ENCODE measurements around the gene DHRS7B.
A peak's percentile ranks its signal among the peaks of the same experiment; 100 is the strongest.

The DHRS7B gene

GRCh38 chr17:21201874-21202273 lies 75.1 kb downstream of the DHRS7B start:
- no peak overlapping the region for H3K4me3 ChIP-seq (ENCODE audit: low read depth, low read length)
- no peak for DNase-seq (ENCODE audit: low read depth)
- TF ChIP-seq, protein P1, sequence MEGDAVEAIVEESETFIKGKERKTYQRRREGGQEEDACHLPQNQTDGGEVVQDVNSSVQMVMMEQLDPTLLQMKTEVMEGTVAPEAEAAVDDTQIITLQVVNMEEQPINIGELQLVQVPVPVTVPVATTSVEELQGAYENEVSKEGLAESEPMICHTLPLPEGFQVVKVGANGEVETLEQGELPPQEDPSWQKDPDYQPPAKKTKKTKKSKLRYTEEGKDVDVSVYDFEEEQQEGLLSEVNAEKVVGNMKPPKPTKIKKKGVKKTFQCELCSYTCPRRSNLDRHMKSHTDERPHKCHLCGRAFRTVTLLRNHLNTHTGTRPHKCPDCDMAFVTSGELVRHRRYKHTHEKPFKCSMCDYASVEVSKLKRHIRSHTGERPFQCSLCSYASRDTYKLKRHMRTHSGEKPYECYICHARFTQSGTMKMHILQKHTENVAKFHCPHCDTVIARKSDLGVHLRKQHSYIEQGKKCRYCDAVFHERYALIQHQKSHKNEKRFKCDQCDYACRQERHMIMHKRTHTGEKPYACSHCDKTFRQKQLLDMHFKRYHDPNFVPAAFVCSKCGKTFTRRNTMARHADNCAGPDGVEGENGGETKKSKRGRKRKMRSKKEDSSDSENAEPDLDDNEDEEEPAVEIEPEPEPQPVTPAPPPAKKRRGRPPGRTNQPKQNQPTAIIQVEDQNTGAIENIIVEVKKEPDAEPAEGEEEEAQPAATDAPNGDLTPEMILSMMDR (IDR thresholded peaks at IDR 0.05; ENCODE audit: control insufficient read depth, extremely low read depth, insufficient read depth) = no peak

GRCh38 chr17:21202512-21202911 lies 75.7 kb downstream of the DHRS7B start:
- no peak overlapping the region for H3K4me3 ChIP-seq (ENCODE audit: low read depth, low read length)
- TF ChIP-seq, protein P1 (IDR thresholded peaks at IDR 0.05; ENCODE audit: control insufficient read depth, extremely low read depth, insufficient read depth) = no peak
- no peak for DNase-seq (ENCODE audit: low read depth)

- TF ChIP-seq, protein P1 (IDR thresholded peaks at IDR 0.05; ENCODE audit: control insufficient read depth, extremely low read depth, insufficient read depth) = no peak
- DNase-seq (ENCODE audit: low read depth) = no peak
- H3K4me3 ChIP-seq (ENCODE audit: low read depth, low read length) = no peak overlapping the region
Observed at GRCh38 chr17:21204935-21205334, 78.2 kb downstream of the DHRS7B start.

- DNase-seq (ENCODE audit: low read depth) = peak; percentile 63
- TF ChIP-seq, protein P1 (IDR thresholded peaks at IDR 0.05; ENCODE audit: control insufficient read depth, extremely low read depth, insufficient read depth) = no peak
- no peak overlapping the region for H3K4me3 ChIP-seq (ENCODE audit: low read depth, low read length)
Observed at GRCh38 chr17:21208352-21208751, 81.6 kb downstream of the DHRS7B start.

DNA sequence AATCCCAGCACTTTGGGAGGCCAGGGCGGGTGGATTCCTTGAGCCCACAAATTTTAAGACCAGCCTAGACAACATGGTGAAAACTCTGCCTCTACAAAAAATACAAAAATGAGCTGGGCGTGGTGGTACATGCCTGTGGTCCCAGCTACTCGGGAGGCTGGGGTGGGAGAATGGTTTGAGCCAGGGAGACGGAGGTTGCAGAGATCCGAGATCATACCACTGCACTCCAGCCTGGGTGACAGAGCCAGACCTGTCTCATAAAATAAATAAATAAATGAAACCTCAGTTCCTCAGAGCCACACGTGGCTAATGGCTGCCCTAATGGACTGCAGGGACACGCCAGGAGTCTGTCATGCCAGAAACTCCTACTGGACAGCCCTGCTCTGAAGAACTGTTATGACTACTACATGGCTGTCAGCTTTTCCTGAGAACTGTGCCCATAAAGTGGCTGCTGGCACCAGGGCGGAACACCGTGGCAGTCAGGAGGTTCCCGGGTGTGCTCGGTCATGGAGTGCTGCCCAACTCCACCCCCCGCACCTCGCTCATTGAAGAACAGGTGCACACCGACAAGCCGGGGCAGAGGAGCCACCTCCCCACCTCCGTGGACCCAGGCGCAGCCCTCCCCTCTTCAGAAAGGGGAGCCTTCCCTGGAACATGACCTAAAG lies 82.9 kb downstream of the DHRS7B start:
- peak; percentile 71 for DNase-seq (ENCODE audit: low read depth)
- H3K4me3 ChIP-seq (ENCODE audit: low read depth, low read length) = peak overlapping the region; percentile 5; the same call in 1 of the 2 replicates
- TF ChIP-seq, protein P1 (IDR thresholded peaks at IDR 0.05; ENCODE audit: control insufficient read depth, extremely low read depth, insufficient read depth) = no peak

- no peak for DNase-seq (ENCODE audit: low read depth)
- no peak overlapping the region for H3K4me3 ChIP-seq (ENCODE audit: low read depth, low read length)
- TF ChIP-seq, protein P1 (IDR thresholded peaks at IDR 0.05; ENCODE audit: control insufficient read depth, extremely low read depth, insufficient read depth) = no peak
Observed at GRCh38 chr17:21210411-21211076, 83.8 kb downstream of the DHRS7B start.
